ENCODE data around the gene APBB1IP. TPM values are rescaled to one million over a fixed set of nuclear protein-coding genes. Genes with fewer than 3 reads are reported as not detected.
"Not testable (repeated sequence)": the region's sequence is repeated elsewhere in the genome, so short reads cannot be mapped to it uniquely, and the experiment has no call there.

The APBB1IP gene
- total RNA-seq = 1.6 TPM
- 1 to 10 TPM; 1.4 to 3.4 (median 2.1) TPM for polyA plus RNA-seq (ENCODE audit: insufficient read depth in 1 of 8, insufficient read length in 8 of 8, low replicate concordance in 1 of 8)
- long read RNA-seq, donor 1 = 0 reads
- long read RNA-seq, donor 2 = 0 reads
- long read RNA-seq, donor 3 = 0 reads
- long read RNA-seq, donor 4 = 0 reads
- long read RNA-seq, donor 5 = 0 reads
- long read RNA-seq, donor 6 = 0 reads
- long read RNA-seq, donor 7 = 0 reads
- long read RNA-seq, donor 8 = 0 reads
- long read RNA-seq, donor 9 = 0 reads
- long read RNA-seq, donor 10 = 0 reads
- long read RNA-seq, donor 11, partial matches to known transcripts = 0 of 1 reads
- long read RNA-seq, donor 11, other reads (novel, unspliced or antisense) = 0 of 1 reads

GRCh38 chr10:26437637-26438461 lies at the start of gene APBB1IP:
Gene APBB1IP (plus strand): TSS chr10:26438341. CDS start chr10:26492327, 53,986 bp downstream.
- Histone ChIP-seq H3K4me3 (ENCODE audit: low read length) (peak within 1 kb of the TSS; percentile 30), H3K9me3 (replicated peaks; ENCODE audit: control insufficient read depth, low read depth, low read length) (no peaks in the 10 kb centered on the region), H3K27ac (ENCODE audit: low read length) (peak within 1 kb of the TSS; percentile 35), H3K36me3 (ENCODE audit: control insufficient read depth, insufficient read depth, low read length) (no peaks in the 10 kb centered on the region), H3K27me3 (ENCODE audit: control insufficient read depth, insufficient read depth, low read length) (peaks cover 16% of the 10 kb centered on the region), H3K4me1 (ENCODE audit: control insufficient read depth, insufficient read depth, low read length) (no peaks in the 10 kb centered on the region)
- 20% methylated on average over 14 of the region's 36 CpGs for WGBS (ENCODE audit: insufficient coverage)
- peak; percentile 81 for DNase-seq

GRCh38 chr10:26389533-26389932 lies 48.6 kb upstream of the APBB1IP start:
- Histone ChIP-seq H3K27me3 (ENCODE audit: control insufficient read depth, insufficient read depth, low read length) (peaks cover 7% of the 10 kb centered on the region), H3K4me3 (ENCODE audit: low read length) (no peak overlapping the region), H3K36me3 (ENCODE audit: control insufficient read depth, insufficient read depth, low read length) (no peaks in the 10 kb centered on the region), H3K9me3 (replicated peaks; ENCODE audit: control insufficient read depth, low read depth, low read length) (no peaks in the 10 kb centered on the region), H3K27ac (ENCODE audit: low read length) (no peak overlapping the region), H3K4me1 (ENCODE audit: control insufficient read depth, insufficient read depth, low read length) (no peaks in the 10 kb centered on the region)
- no CpG with 5 or more reads among the region's 3 CpGs for WGBS (ENCODE audit: insufficient coverage)
- no peak for DNase-seq

GRCh38 chr10:26391701-26392695 lies 46.1 kb upstream of the APBB1IP start:
- no peak for DNase-seq
- WGBS (ENCODE audit: insufficient coverage) = 12% methylated on average over 61 of the region's 69 CpGs
- Histone ChIP-seq H3K36me3 (ENCODE audit: control insufficient read depth, insufficient read depth, low read length) (no peaks in the 10 kb centered on the region), H3K9me3 (replicated peaks; ENCODE audit: control insufficient read depth, low read depth, low read length) (no peaks in the 10 kb centered on the region), H3K4me3 (ENCODE audit: low read length) (no peak overlapping the region), H3K27me3 (ENCODE audit: control insufficient read depth, insufficient read depth, low read length) (peaks cover 7% of the 10 kb centered on the region), H3K4me1 (ENCODE audit: control insufficient read depth, insufficient read depth, low read length) (no peaks in the 10 kb centered on the region), H3K27ac (ENCODE audit: low read length) (no peak overlapping the region)

- H3K4me3 ChIP-seq (ENCODE audit: low read length); DNase-seq; H3K4me1 ChIP-seq (ENCODE audit: control insufficient read depth, insufficient read depth, low read length); H3K36me3 ChIP-seq (ENCODE audit: control insufficient read depth, insufficient read depth, low read length); H3K9me3 ChIP-seq (replicated peaks; ENCODE audit: control insufficient read depth, low read depth, low read length); H3K27ac ChIP-seq (ENCODE audit: low read length); H3K27me3 ChIP-seq (ENCODE audit: control insufficient read depth, insufficient read depth, low read length): not testable (repeated sequence)
- no CpG with 5 or more reads among the region's 2 CpGs for WGBS (ENCODE audit: insufficient coverage)
Observed at GRCh38 chr10:26398353-26398752, 39.8 kb upstream of the APBB1IP start.

GRCh38 chr10:26407406-26407969 lies 30.7 kb upstream of the APBB1IP start:
- no peaks in the 10 kb centered on the region for H3K27me3 ChIP-seq (ENCODE audit: control insufficient read depth, insufficient read depth, low read length)
- H3K36me3 ChIP-seq (ENCODE audit: control insufficient read depth, insufficient read depth, low read length) = no peaks in the 10 kb centered on the region
- H3K27ac ChIP-seq (ENCODE audit: low read length) = no peak overlapping the region
- WGBS (ENCODE audit: insufficient coverage) = no CpG with 5 or more reads among the region's 2 CpGs
- H3K4me3 ChIP-seq (ENCODE audit: low read length) = no peak overlapping the region
- no peaks in the 10 kb centered on the region for H3K9me3 ChIP-seq (replicated peaks; ENCODE audit: control insufficient read depth, low read depth, low read length)
- DNase-seq = no peak
- no peaks in the 10 kb centered on the region for H3K4me1 ChIP-seq (ENCODE audit: control insufficient read depth, insufficient read depth, low read length)

GRCh38 chr10:26408858-26409494 lies 29.2 kb upstream of the APBB1IP start:
- Histone ChIP-seq H3K27me3 (ENCODE audit: control insufficient read depth, insufficient read depth, low read length) (no peaks in the 10 kb centered on the region), H3K27ac (ENCODE audit: low read length) (no peak overlapping the region), H3K36me3 (ENCODE audit: control insufficient read depth, insufficient read depth, low read length) (no peaks in the 10 kb centered on the region), H3K9me3 (replicated peaks; ENCODE audit: control insufficient read depth, low read depth, low read length) (no peaks in the 10 kb centered on the region), H3K4me1 (ENCODE audit: control insufficient read depth, insufficient read depth, low read length) (no peaks in the 10 kb centered on the region), H3K4me3 (ENCODE audit: low read length) (no peak overlapping the region)
- no peak for DNase-seq
- WGBS (ENCODE audit: insufficient coverage) = 70% methylated on average over 1 of the region's 5 CpGs

GRCh38 chr10:26410356-26410755 lies 27.8 kb upstream of the APBB1IP start:
- Histone ChIP-seq H3K27ac (ENCODE audit: low read length) (no peak overlapping the region), H3K4me1 (ENCODE audit: control insufficient read depth, insufficient read depth, low read length) (no peaks in the 10 kb centered on the region), H3K9me3 (replicated peaks; ENCODE audit: control insufficient read depth, low read depth, low read length) (no peaks in the 10 kb centered on the region), H3K27me3 (ENCODE audit: control insufficient read depth, insufficient read depth, low read length) (no peaks in the 10 kb centered on the region), H3K36me3 (ENCODE audit: control insufficient read depth, insufficient read depth, low read length) (no peaks in the 10 kb centered on the region), H3K4me3 (ENCODE audit: low read length) (no peak overlapping the region)
- DNase-seq = no peak
- 92% methylated on average over 2 of the region's 6 CpGs for WGBS (ENCODE audit: insufficient coverage)

- no peak overlapping the region for H3K4me3 ChIP-seq (ENCODE audit: low read length)
- H3K27me3 ChIP-seq (ENCODE audit: control insufficient read depth, insufficient read depth, low read length) = no peaks in the 10 kb centered on the region
- no peaks in the 10 kb centered on the region for H3K4me1 ChIP-seq (ENCODE audit: control insufficient read depth, insufficient read depth, low read length)
- no peaks in the 10 kb centered on the region for H3K9me3 ChIP-seq (replicated peaks; ENCODE audit: control insufficient read depth, low read depth, low read length)
- no peaks in the 10 kb centered on the region for H3K36me3 ChIP-seq (ENCODE audit: control insufficient read depth, insufficient read depth, low read length)
- no peak overlapping the region for H3K27ac ChIP-seq (ENCODE audit: low read length)
- WGBS (ENCODE audit: insufficient coverage) = no CpG with 5 or more reads among the region's 1 CpG
- DNase-seq = no peak
Observed at GRCh38 chr10:26412932-26413331, 25.2 kb upstream of the APBB1IP start.

- Histone ChIP-seq H3K27ac (ENCODE audit: low read length) (no peak overlapping the region), H3K4me1 (ENCODE audit: control insufficient read depth, insufficient read depth, low read length) (no peaks in the 10 kb centered on the region), H3K27me3 (ENCODE audit: control insufficient read depth, insufficient read depth, low read length) (no peaks in the 10 kb centered on the region), H3K36me3 (ENCODE audit: control insufficient read depth, insufficient read depth, low read length) (no peaks in the 10 kb centered on the region), H3K9me3 (replicated peaks; ENCODE audit: control insufficient read depth, low read depth, low read length) (no peaks in the 10 kb centered on the region), H3K4me3 (ENCODE audit: low read length) (no peak overlapping the region)
- no peak for DNase-seq
- WGBS (ENCODE audit: insufficient coverage) = no CpG with 5 or more reads among the region's 2 CpGs
Observed at GRCh38 chr10:26413375-26413774, 24.8 kb upstream of the APBB1IP start.

Measured in muscle of leg (tissue), 16 donors.